SH-SY5Y (cell line): ENCODE measurements around the gene PHACTR1.

Experiments used
- GATA2 ChIP-seq: IDR thresholded peaks from 2 replicates; pipeline ENCODE4 v1.6.1; 2011; ENCODE audit warnings: mild to moderate bottlenecking, low read depth, low read length
- GATA3 ChIP-seq: IDR thresholded peaks from 2 replicates; pipeline ENCODE4 v1.6.1; 2011; ENCODE audit warnings: low read depth, mild to moderate bottlenecking, low read length, moderate library complexity

DNA sequence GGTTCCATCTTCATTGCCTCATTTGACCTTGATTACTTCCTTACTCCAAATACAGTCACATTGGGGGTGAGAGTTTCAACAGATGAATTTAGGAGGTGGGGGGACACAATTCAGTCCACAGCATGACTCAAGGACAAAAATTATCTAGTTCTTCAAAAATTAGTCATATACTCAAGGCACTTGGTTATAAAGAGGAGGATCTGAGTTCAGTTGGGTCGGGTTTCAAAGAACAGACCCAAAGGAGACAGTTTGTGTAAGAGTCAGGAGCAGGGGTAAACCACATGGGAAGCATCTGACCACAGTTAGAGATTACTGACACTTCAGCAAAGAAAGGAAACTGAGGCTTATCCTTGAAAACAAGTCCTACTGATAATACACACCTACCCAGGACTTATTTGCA lies 473.8 kb downstream of the PHACTR1 start:
- TF ChIP-seq GATA2, result no peak
- no peak for TF ChIP-seq GATA3
